Activated CD8-positive, alpha-beta memory T cell treated with anti-CD3 and anti-CD28 coated beads for 48 hours (primary cell): ENCODE data around the gene MME.

Source experiments
- DNase-seq, 3 experiments: peaks; one replicate each; pipeline ENCODE4 v3.0.0-alpha.2; 2020; ENCODE audit warnings: low read depth in 2 of 3, low spot score in 2 of 3

MME gene

DNA sequence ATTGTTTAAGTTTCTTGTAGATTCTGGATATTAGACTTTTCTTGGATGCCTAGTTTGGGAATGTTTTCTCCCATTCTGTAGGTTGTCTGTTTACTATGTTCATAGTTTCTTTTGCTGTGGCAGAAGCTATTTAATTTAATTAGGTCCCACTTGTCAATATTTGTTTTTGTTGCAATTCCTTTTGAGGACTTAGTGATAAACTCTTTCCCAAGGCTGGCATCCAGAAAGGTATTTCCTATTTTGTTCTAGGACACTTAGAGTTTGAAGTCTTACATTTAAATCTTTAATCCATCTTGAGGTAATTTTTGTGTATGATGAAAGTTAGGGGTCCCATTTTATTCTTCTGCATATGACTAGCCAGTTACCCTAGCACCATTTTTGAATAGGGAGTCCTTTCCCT is 54.9 kb downstream of the MME start:
- no peak for DNase-seq

DNA sequence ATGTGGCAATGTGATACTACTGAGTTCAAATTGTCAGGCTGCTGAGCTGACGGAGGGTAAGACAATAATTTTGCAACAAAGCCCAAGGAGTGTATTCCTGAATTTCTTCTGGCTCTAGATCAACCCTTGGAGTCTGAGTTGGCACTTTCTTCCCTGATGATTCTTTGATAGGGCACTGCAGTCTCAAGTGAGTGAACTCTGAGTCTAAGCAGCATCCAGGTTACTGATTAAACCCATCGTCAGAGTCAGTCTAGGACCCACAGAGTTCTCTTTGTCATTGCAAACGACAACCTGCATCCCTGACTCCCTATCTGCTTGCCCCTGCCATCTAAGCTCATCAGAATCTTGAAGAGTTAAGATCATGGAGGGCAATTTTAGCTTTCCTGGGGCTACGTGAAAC is 58.6 kb downstream of the MME start:
- no peak for DNase-seq

DNA sequence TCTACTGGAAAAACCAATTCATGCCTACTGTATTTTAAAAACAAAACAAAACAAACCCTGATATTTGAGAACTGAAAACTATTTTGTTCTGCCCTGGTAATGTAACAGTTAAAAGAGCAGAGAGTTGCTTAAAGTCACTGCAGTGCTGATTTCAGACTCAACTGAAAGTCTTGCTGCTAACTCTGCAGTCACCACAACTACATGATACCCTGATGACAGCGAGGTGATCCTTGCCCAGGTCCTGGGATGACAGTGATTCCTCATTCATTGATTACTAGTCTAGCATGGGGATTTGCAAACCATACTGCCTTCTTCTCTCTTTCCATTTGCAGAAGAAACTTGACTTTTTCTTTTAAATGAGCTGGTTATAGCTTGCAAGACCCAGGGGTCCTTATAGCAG is 67.5 kb downstream of the MME start:
- no peak for DNase-seq

DNA sequence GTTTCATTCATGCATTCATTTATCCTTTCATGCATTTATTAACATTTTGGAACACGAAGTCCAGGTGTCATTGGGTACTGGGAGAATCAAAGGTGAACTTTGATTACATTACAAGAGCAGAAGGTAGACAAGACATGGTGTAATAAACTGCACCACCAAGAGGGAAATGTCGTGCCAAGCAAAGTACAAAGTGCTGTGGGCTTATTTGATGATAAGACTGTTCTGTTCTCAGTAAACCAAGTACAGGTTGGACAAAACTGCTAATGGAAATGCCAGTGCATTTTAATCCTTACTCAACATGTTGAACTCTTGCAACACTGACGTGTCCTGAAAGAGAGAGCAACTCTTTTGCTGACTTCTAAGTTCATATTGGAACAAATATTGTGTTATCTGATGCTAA is 69.4 kb downstream of the MME start:
- no peak for DNase-seq

DNA sequence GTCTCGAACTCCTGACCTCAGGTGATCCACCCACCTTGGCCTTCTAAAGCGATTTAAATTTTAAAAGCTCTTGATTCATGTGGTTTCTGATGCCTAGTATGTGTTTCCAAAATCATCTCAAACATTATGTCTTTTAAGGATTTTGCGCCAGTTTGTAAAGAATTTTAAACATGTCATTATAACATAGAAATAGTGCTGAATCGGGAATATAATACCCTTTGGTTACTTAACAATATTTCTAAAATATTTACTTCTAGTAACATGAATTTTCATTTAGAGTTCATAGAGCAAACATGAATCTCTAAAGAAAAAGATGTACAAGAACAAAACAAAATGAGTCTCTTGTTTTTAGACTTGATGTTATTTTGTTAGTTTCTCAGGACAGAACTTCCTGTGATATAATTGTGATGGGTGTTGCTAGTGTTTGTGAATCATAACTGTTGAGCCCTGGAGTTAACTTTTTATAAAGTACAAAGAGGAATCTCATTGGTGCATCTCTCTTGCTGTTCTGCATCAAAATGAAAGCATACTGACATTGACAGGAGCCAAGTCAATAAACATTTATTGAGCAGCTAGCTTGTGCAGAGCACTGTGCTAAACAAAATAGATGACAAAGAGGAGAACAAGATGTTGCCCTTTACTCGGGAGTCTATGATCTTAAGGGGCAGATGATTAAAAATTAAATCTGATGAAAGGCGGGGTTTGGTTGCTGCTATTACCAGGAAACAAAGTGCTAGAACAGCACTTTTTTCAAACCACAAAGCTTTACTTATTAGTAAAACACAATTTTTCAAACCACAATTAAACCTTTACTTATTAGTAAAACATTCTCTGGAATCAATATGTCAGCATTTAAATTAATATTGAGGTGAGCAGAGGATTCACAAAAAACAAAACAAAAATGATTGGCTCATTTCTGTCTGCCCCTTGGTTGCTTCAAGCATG is 73.4 kb downstream of the MME start:
- DNase-seq, result no peak

DNA sequence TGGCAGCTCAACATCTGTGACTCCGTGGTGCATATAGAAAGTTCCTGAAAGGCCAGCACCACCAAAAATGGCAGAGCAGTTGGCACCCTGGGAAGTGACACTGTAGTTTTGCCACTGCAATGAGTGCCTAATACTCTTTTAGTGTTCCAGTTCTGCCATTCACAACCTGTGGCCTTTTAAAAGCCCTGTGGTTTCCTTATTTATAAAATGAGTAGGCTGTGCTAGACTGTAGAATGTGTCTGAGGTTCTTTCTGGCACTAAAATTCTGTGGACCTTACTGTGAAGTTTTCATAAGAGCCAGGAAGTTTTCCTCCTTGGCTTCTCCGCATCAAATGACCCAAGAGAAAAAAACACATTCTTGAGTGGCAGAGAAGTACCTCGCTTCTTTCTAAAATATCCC is 74.1 kb downstream of the MME start:
- DNase-seq, result no peak

DNA sequence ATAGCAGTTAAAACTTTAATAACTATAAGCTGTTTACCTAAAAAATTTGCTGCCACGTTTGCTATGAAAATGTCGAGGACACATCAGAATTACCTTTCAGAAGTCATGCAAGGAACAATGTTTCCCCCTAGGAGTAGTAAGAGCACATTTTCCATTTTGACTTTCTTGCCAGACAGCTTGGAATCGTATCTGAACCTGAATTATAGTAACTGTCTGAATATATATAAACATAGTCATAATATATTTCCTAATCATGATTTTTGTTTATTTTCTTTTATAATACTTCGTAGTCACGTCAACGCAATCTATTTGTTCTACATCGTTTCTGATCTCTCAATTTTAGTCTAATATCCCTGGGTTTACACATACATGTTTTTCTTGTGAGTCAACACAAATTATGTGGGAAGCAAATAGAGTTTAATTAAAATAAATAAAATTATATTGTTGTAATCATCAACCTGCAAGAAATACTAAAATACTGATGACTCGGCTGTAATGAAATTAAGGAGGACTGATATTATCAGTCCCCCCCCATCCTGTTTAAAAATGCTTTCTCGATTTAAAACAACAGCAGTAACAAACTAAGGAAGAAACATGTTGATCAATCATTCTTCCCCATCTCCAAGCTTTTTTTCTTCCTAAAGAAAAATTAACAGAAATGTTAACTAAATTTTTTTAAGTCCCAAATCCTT is 78.4 kb downstream of the MME start:
- DNase-seq, result no peak

DNA sequence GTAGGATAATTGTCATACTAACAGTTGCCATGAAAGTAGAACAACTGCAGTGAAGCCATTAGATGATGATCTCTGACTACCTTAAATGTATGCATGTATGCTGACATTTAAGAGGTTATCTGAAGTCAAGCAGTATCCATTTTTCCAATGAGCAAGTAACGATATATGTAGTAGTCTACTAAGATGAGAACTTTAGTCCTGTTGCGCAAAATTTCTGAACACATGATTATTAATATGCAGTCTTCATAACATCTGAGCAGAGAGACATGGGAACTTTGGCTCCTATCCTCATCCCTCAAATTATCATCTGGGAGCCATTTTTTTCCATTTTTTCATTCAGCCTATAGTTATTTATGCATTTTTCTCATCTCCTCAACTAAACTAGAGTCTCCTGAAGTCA is 79.2 kb downstream of the MME start:
- DNase-seq, result no peak

DNA sequence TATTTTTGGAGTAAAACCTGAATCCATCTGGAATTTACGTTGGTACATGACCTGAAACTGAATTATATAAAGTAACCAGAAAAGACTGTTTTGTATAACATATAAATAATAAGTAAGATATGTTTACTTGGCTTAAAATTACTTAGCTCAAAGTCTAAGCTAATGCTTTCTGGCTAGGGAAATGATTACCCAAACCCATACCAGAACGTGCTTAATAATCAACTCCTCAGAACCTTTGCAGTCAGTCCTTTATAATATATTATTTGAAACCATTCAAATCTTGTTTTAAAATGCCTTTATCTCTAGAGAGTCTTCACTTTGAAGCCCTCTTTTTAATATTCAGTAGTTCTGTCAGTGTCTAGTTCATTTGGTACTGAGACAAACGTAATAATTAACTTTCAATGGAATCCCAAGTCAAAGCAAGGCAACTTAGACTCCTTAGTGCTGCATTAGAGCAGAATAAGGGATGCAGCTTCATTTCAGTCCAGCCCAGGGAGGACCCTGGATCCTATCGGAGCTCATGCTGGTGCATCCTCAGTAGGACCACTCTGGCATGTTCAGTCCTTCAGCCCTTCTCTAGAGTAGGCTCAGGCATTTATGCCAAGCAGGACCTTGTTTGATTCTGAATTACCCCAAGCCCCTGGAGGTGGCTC is 81.6 kb downstream of the MME start:
- no peak for DNase-seq

DNA sequence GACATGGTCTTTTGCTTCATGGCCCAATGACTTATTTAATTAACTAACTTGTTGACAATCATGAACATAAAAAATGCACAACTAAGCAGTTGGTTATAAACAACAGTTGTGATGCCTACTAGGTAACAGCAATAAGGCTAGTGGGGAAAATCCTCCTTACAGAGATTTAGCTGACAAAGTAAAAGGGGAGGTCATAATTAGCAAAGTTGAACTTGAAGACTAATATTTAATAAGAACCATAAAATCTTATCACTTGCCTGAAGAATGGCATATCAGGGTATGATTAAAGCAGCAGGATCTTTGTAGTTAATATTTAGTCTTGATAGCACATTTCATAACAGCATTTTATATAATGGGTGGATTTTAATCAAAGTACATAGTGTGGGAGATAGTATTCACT is 84.2 kb downstream of the MME start:
- no peak for DNase-seq

DNA sequence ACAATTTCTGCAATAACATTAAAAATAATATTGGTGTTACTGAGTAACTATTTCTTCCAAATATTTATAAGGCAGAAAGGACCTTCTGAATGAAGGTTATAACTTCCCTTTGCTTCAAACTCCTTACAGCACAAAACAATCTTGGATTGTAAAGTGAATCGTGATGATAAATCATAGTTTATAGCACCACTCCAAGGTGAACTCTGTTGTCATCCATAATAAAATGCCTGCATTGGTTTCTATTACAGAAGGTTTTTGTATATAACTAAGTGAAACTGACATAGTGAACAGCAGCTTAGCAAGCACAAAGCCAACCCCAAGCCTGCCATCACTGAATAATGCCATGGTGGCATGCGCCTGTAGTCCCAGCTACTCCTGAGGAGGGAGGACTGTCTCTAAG is 86.3 kb downstream of the MME start:
- no peak for DNase-seq

DNA sequence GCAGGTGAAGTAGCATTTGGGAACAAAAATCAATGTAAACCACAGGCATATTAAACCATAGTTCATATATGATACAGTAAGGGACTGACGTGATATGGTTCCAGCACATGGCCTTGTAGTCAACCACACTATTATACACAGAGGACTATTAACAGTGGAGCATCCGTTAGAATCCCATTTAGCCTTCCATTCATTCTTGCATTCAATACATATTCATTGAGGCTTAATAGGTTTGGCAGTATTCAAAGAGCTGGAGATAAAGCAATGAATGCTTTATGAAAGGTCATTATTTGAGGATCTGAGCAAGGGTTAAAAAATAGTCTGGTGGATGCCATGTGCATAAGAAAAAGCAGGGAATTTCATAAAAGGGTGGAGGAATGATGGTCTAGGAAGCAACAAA is 89.1 kb downstream of the MME start:
- DNase-seq, result no peak

DNA sequence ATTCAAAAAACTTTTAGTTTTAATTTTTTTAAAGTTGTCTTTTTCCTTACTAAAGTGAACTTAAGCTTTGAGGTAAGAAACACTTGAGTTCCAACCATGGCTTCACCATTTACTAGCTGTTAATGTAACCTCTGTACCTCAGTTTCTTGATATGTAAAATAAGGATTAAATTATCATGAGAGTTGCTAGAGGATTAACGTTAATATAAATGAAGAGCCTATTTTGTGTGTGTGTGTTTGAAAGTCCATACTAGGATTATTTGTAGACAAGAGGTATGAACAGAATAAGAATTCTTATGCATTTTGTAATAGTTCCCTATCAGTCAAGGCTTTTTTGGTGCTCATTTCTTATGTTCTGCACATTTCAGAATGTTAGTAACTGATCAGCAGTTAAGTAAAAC is 93.7 kb downstream of the MME start:
- DNase-seq, result no peak

DNA sequence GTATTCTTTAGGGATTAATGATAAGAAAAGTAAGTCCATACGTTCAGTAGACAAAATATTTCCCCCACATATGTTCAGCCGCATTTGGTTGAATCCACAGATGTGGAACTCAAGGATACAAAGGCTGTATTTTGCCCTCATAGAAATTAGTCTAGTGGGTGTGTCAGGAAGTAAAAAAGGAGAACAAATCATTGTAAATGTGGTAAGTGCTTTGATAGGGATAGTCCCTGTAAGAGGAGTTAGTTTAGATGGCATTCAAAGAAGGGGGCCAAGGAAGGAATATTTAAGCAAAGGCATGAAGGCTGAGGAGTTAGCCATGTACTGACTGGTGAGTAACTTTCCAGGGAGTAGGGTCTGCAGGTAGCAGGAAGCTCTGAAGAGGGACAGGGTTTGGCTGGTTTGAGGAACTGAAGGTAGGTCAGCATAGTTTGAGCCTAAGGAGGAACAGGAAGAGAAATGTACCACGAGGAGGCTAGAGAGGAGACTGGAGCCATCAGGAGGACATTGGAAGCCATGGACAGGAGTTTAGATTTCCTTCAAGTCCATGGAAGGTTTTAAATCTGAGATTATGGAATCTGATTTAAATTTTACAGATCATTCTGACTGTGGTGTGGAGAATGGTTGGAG is 98.8 kb downstream of the MME start:
- no peak for DNase-seq

DNA sequence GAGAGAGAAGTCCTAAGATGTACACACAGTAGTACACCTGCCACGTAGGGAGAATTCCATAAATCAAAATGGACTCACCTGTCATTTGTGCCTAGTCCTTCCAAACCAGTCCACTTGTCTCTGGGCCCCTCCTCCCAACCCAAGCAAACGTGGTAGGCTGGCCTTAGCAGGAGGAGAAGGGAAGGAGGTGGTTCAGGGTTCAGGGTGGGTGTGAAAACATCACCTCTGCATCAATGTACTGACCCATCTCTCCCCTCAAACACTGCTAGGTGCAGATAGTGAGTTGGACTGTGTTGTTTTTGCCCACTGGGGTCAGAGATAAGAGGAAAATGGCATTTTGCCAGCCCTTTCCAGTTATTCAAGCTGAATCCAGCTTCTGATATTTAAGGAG is 99.3 kb downstream of the MME start:
- no peak for DNase-seq

DNA sequence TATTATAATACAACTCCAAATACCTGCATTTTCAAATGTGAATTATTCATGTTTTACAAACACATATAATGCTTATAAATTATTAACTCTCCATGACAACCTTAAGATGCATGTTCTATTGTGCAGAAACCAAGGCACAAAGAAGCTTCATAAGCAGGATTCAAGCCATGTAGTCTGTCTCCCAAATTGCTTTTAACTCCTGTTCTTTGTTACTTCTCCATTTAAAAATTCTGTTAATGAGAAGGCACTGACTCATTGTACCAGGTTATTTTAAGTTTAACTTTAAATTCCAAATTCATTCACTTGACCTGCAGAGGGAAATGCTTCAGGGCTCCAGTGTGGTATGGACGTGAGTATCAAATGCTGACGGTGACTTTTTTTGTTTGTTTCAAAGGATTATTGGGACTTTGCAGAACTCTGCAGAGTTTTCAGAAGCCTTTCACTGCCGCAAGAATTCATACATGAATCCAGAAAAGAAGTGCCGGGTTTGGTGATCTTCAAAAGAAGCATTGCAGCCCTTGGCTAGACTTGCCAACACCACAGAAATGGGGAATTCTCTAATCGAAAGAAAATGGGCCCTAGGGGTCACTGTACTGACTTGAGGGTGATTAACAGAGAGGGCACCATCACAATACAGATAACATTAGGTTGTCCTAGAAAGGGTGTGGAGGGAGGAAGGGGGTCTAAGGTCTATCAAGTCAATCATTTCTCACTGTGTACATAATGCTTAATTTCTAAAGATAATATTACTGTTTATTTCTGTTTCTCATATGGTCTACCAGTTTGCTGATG is 100.0 kb downstream of the MME start:
- no peak for DNase-seq

DNA sequence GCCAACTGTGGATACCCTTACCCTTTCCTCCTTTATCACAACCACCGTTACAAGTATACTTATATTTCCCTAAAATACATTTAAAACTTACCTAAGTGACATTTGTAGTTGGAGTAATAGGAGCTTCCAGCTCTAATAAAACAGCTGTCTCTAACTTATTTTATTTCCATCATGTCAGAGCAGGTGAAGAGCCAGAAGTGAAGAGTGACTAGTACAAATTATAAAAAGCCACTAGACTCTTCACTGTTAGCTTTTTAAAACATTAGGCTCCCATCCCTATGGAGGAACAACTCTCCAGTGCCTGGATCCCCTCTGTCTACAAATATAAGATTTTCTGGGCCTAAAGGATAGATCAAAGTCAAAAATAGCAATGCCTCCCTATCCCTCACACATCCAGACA is 102.3 kb downstream of the MME start:
- DNase-seq, result no peak

DNA sequence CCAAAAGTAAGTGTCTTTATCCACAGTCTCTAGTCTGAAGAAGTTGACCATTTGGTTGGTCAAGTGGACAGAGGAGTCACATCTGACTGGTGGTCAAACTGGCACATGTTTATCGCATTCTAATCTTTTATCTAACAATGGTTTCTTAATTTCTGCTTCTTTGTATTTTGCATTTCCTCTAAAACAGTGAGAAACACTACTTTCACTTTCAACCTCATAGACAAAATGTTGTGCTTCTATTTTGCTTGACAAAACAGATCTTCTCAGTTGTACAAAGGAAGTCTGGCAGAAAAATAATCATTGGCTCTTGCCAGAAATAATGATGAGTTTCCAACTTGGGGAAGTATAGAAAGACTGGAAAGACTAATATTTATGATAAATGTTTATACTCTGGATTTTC is 103.9 kb downstream of the MME start:
- DNase-seq, result no peak

DNA sequence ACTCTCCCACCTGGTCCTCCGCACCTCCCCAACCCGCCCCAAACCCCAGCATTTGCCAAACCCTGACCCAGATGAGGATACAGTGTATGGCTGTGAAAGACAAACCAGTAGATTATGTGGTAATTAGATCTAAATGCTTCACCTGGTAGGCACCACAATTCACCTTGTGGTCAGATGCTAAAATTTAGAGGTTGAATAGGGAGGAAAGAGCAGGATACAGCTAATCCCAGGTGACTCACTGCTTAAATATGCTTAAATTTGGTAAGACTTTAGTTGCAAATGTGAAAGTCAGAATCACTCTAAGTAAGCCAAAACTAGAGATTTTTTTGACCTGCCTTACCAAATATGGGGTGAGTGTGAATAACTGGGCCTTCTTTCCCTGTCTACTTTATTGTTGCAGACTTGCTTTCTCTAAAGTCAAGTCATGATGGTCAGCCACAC is 105.5 kb downstream of the MME start:
- no peak for DNase-seq

DNA sequence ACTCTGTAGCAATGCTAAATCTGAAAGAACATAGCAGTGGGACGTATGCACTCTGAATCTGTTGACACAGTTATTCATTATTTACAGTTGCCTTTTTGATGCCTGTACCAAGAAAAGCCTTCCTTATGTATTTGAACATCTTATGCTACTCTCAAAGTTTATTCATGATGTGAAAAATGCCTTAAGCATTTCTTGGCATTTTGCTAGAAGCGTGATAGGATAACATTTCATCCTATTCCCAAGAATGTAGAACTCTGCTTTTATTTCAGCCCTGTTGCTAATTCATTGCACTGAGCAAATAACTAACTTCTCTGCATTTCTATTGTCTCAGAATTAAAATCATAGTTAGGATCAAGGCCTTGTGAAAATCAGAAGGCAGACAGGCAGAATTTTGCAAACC is 107.9 kb downstream of the MME start:
- DNase-seq, result no peak

DNA sequence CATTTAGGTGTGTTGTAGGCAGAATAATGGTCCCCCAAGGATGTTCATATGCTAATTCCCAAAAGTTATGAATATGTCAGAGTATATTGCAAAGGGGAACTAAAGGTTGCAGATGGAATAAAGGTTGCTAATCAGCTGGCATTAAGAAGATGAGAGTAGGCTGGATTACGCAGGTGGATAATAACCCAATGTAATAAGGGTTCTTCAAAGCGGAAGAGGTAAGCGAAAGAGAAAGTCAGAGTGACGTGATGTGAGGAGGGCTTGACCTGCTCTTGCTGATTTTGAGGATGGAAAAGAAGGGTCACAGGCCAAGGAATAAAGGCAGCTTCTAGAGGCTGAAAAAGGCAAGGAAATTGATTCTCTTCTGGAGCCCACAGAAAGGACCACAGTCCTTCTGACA is 109.4 kb downstream of the MME start:
- DNase-seq, result no peak
